ENCODE results near the gene MAP9. TPM values are rescaled to one million over a fixed set of nuclear protein-coding genes. Genes with fewer than 3 reads are reported as not detected.
"Not testable (repeated sequence)": the region's sequence is repeated elsewhere in the genome, so short reads cannot be mapped to it uniquely, and the experiment has no call there.

Gene MAP9
- polyA plus RNA-seq, 4 donors: 30.3 to 32.8 (median 31.2) TPM

DNA sequence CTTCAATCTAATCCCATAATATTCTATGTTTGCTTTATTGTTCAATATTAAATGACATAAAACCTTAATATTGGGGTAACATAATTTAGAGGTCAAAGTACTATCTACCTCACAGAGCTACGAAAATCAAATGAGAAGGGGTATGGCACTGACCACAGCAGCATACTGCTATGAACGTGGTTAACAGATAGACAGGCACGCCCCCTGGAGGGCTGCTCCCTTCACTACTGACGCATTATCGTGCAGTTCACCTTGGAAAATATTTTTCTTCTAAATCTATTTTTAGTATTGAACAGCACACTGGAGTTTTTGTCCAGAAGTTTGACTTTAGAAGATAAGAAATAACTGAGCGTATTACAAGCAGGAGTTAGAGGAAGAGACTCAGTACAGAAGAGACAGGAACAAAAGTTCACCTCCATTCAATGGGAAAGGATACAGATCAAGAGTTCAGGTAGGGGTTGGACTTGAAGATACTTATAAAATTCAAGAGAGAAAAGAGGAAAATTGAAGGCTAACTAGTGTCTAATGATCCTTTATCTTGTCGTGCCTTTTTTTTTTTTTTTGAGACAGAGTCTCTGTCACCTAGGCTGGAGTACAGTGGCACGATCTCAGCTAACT is 22.7 kb downstream of the MAP9 start:
- DNase-seq (ENCODE audit: low read depth in 4 of 4, low spot score in 2 of 4): no peak

DNA sequence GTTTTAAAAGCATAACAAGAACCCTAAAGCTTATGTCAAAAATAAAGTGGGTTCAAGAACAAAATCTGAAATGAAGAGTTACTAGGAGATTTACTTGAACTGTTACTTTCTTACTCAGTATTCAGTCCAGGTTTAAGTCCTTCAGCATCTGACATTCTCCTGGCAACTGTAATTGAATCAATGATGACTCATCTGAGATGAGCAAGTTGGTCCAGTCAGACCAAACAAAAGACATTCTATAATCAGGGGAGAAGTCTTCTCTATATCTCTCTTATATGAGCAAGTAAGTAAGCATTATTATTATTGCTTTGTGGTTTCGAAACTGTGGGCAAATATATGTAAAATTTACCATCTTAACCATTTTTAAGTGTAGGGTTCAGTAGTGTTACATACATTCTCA is 34.6 kb downstream of the MAP9 start:
- DNase-seq (ENCODE audit: low read depth in 4 of 4, low spot score in 2 of 4): no peak

DNA sequence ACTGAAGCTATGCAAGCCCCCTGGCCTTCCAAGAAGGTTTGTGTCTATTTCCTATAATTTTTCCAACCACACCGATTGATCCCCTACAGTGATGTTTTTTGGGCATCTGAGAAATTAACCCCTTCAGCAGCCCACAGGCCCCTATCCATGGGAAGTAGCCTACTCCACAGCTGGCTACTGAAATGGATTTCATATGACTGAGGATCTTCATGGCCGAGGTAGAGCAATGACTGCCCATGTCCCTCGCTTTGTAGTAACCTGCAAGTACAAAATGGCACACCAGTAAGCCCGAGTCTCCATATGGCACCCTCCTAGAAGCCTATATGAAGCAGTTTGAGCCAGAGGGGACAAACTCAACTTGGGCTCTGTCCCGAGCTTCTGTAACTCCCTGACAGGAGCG is 36.8 kb downstream of the MAP9 start:
- no peak for DNase-seq (ENCODE audit: low read depth in 4 of 4, low spot score in 2 of 4)

DNA sequence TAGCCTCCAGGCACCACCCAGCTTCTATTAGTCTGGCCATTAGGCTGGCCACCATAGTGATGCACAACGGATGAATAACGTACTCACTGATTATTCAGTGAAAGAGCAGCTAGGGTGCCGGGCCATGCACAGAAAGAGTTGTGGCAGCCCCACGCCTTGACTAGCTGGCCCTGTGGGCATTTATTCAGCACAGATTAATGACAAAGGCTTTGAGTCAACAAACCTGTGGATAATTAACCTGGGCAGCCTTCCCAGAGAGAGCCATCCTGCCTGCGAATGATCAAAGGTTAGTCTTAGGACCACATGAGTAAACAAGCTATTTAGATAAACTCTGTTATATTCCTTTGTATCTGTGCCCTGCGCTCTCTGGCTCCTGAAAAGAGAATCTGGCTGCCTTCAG is 37.2 kb downstream of the MAP9 start:
- no peak for DNase-seq (ENCODE audit: low read depth in 4 of 4, low spot score in 2 of 4)

DNA sequence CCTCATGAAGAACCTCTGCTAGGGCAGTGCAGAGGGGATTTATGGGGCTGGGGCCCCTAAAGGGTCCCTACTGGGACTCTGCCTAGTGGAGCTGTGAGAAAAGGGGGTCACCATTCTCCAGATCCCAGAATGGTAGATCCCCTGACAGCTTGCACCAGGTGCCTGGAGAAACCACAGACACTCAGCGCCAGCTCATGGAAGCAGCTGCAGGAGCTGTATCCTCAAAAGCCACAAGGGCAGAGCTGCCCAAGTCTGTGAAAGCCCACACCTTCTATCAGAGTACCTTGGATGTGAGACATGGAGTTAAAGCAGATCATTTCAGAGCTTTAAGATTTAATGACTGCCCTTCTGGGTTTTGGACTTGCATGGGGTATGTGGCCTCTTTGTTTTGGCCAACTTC is 38.6 kb downstream of the MAP9 start:
- DNase-seq (ENCODE audit: low read depth in 4 of 4, low spot score in 2 of 4): no peak

DNA sequence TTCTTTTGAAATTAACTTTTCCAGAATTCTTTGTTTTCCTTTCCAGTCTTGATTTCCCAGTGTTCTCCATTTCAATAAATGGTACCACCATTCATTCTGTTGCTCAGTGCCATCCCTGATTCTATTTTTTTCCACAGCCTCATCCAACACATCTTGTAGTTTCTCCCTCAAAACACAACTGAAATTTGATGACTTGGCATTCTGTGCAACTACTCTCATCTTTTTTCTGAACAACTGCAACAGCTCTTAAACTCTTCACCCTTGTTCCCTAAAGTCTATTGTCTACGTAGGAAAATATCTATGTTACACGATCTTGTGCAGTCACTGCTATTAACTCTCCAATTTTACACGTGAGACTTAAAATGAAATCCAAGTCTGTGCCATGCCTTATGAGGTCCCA is 40.5 kb downstream of the MAP9 start:
- DNase-seq (ENCODE audit: low read depth in 4 of 4, low spot score in 2 of 4): no peak

DNA sequence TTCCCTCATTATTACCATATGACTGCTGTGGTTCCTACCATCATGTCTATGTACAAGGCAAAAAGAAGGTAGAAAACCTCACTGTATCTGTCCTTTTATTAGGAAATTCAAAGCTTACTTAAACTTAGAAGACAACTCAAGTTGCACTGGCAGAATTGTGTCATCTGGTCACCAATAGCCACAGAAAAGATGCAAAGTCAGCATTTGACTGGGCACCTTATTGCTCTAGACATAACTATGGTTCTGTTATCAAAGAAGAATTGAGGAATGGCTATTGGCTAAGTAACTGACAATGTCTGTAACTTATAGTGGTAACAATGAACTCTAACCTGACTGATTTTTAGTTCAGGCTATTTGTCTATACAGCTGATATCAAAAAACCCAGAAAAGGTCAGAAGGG is 45.3 kb downstream of the MAP9 start:
- DNase-seq (ENCODE audit: low read depth in 4 of 4, low spot score in 2 of 4): no peak

DNA sequence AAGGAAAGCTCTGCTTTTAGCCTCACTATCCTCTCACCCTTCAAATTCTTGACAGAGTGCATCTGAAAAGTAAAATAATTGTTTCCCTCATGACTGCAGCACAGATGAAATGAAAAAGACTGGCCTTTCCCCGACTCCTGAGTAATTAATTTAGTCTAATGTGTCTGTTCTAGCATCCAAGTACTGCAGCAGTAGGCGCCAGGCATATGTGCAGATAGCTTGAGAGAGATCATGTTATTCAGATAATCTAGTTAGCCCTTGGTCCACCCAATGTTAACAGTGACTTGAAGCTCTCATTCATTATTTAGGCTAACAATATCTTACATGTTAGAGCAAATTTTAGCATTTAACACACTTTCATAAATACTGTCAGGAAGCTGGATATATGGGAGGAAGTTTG is 54.0 kb downstream of the MAP9 start:
- DNase-seq (ENCODE audit: low read depth in 4 of 4, low spot score in 2 of 4): no peak

DNA sequence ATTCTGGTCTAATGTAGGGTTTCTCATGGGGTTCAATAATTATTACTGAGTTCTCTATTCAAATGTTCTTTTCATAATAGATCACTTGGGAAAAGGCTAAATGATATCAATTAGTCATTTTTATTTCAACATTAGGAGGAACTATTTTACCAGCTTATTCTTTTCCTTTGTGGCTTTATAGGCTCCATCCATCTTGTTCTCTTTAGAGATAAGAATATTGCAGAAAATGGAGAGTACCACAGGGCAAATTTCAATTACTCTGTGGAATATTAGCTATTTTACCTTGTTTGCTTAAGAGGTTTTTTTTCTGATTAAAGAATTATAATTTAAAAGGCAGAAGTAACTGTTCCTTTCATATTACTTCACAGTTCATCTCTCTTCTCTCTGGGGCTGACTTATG is 55.8 kb downstream of the MAP9 start:
- no peak for DNase-seq (ENCODE audit: low read depth in 4 of 4, low spot score in 2 of 4)

DNA sequence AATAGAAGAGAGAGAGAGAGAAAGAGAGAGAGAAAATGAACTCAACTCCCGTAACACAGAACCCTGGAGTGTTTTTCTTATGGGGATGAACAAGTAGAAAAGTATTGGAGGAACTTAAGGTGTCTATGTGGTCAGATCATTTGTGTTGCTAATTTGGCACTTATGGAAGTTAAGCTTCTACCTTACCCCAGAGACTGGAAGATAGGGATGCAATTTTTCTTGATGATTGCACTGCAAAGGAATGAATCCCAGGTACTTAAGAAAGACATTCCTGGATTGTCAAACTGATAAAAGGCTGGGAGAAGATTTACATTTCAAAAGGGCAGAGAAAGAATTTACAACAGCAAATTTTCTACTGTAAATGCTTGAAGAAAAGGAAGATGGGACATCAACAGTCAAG is 57.2 kb downstream of the MAP9 start:
- DNase-seq (ENCODE audit: low read depth in 4 of 4, low spot score in 2 of 4): no peak

DNA sequence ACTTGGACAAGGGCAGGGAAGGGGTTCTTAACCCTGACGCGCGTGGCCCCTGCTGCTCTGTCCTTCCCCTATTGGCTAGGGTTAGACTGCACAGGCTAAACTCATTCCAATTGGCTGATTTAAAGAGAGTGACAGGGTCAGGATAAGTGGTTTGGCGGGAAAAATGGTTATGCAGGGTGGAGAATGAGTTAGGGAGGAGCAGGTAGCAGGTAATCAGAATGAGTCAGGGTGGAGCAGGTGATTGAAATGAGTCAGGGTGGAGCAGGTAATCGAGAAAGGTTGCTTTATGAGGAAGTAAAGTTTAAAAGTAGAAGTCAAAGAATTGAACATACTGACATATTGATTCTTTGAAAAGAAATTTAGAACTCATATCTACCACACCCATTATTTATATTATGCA is 64.7 kb downstream of the MAP9 start:
- DNase-seq (ENCODE audit: low read depth in 4 of 4, low spot score in 2 of 4): not testable (repeated sequence)

DNA sequence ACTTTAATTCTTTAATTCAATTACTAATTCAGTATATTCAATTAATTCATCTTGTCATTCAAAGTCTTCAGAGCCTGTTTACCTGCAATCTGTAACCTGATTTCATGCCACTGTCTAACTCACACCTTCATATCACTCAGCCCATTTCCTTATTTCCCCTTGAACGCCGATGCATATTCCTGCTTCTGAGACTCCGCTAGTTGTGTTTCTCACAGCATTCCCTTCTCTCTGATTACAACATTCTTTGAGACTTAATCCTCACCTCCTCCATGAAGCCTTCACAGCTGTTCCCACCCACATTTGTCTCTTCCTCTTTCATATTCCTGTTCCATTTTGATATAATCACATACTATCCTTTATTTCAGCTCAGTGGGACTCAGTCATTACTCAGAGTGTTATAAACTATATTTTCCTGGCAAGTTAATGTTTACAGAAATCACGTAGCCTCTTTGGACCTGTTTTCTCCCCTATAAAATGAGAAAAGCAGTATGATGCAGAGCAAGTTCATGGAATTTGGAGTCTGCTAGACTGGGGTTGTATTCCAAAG is 69.0 kb downstream of the MAP9 start:
- DNase-seq (ENCODE audit: low read depth in 4 of 4, low spot score in 2 of 4): no peak

DNA sequence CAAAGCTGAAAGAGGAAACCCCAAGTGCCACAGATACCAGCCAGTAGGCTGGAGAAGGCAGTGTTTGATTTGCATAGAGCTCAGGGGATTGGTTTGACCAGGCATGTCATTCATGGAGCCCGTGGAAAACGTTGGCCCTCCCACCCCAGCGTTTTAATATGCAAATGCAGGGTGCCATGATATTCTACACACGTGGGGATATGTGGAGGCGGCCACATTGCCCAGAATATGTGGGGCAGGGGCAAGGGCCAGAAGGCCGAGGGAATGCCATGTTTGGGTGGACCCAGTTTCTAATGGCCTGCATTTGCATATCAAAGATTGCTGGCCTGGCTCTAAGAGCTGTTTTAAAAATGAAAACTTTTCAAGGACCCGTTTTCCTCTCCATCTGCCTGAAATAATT is 71.1 kb downstream of the MAP9 start:
- no peak for DNase-seq (ENCODE audit: low read depth in 4 of 4, low spot score in 2 of 4)

DNA sequence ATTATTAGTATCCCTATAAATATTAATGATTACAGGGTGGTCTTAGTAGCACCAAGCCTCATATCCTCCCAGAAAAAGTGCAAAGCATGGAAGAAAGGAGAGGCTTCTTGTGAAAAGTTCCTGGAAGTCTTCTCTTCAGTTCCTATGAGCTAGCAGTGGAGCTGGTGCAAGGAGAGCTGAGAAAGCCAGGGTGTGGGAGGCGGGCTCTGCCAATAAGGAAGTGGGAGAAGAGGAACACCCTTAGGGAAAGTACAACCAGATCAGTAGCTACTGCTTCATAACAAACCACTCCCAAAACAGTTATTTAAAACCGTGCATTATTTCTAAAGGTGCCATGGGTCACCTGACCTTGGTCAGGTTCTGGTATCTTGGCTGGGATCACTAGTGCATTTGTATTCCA is 72.4 kb downstream of the MAP9 start:
- DNase-seq (ENCODE audit: low read depth in 4 of 4, low spot score in 2 of 4): no peak

DNA sequence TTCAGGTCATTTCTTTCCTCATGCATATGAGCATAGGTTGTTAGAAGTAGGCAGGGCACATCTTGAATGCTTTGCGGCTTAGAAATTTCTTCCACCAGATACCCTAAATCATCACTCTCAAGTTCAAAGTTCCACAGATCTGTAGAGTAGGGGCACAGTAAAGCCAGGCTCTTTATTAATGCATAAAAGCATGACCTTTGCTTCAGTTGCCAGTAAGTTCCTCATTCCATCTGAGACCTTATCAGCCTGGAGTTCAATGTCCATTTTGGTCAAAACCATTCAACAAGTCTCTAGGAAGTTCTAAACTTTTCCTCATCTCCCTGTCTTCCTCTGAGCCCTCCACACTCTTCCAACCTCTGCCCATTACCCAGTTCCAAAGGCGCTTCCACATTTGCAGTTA is 77.7 kb downstream of the MAP9 start:
- no peak for DNase-seq (ENCODE audit: low read depth in 4 of 4, low spot score in 2 of 4)

Other genes starting within 250 kb of the MAP9 start
- gene NPY2R, start 168.3 kb downstream of the MAP9 start, polyA plus RNA-seq (ENCODE audit: insufficient read length in 4 of 4): under 1 TPM; 0.33 to 0.75 (median 0.51) TPM

Data from left renal cortex interstitium (tissue), 4 donors.